IPS-18a (cell line): Measurements from ENCODE around the gene KCTD19.

Experiments
- H3K27ac ChIP-seq: one replicate; pipeline ENCODE4 v1.5.1; 2013; ENCODE audit warnings: low read length
- H3K27me3 ChIP-seq: one replicate; pipeline ENCODE4 v1.6.1; 2013; ENCODE audit warnings: mild to moderate bottlenecking, low read length; ENCODE audit not compliant: control insufficient read depth, insufficient read depth
- H3K36me3 ChIP-seq: one replicate; pipeline ENCODE4 v1.6.1; 2013; ENCODE audit warnings: low read depth, low read length; ENCODE audit not compliant: control insufficient read depth
- H3K4me1 ChIP-seq: one replicate; pipeline ENCODE4 v1.6.1; 2013; ENCODE audit warnings: low read depth, low read length; ENCODE audit not compliant: control insufficient read depth
- H3K4me3 ChIP-seq: one replicate; pipeline ENCODE4 v1.5.1; 2013; ENCODE audit warnings: low read length
- H3K9ac ChIP-seq: one replicate; pipeline ENCODE4 v1.6.1; 2013; ENCODE audit warnings: mild to moderate bottlenecking, low read length, moderate library complexity
- H3K9me3 ChIP-seq: one replicate; pipeline ENCODE4 v1.6.1; 2013; ENCODE audit warnings: low read depth, low read length; ENCODE audit not compliant: control insufficient read depth

The KCTD19 gene

DNA sequence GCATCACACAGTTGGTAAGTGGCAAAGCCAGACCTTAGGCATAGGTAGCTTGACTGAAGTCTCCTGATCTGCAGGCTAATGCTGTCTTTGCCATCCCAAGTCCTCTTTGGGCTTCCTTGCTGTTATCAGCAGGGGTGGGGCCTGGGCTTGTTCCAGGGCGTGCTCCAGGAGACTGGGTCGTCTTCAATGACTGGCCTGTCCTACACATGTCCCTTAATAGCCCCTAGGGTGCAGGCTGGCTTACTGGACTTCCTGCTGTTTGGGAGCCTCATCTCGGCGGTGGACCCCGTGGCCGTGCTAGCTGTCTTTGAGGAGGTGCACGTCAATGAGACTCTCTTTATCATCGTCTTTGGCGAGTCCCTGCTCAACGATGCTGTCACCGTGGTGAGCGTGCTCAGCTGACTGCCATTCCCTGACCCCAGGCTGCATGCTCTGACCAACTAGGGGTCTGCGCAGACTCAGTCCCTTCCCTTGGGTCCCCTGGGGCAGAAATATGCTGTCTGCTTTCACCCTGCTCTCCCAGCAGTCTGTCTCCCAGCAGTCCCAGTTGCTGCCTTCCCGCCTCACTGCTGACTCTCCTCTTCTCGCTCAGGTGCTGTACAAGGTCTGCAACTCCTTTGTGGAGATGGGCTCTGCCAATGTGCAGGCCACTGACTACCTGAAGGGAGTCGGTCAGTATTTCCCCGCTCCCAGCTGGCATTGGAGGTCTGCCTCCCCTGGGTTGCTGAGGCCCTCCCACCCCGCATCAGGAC is 71.6 kb downstream of the KCTD19 start:
- Histone ChIP-seq H3K4me3 (no peak overlapping the region), H3K9me3 (no peaks in the 10 kb centered on the region), H3K9ac (no peak overlapping the region), H3K27ac (no peak overlapping the region), H3K36me3 (no peaks in the 10 kb centered on the region), H3K4me1 (peaks cover under 1% of the 10 kb centered on the region), H3K27me3 (peaks cover 11% of the 10 kb centered on the region)

DNA sequence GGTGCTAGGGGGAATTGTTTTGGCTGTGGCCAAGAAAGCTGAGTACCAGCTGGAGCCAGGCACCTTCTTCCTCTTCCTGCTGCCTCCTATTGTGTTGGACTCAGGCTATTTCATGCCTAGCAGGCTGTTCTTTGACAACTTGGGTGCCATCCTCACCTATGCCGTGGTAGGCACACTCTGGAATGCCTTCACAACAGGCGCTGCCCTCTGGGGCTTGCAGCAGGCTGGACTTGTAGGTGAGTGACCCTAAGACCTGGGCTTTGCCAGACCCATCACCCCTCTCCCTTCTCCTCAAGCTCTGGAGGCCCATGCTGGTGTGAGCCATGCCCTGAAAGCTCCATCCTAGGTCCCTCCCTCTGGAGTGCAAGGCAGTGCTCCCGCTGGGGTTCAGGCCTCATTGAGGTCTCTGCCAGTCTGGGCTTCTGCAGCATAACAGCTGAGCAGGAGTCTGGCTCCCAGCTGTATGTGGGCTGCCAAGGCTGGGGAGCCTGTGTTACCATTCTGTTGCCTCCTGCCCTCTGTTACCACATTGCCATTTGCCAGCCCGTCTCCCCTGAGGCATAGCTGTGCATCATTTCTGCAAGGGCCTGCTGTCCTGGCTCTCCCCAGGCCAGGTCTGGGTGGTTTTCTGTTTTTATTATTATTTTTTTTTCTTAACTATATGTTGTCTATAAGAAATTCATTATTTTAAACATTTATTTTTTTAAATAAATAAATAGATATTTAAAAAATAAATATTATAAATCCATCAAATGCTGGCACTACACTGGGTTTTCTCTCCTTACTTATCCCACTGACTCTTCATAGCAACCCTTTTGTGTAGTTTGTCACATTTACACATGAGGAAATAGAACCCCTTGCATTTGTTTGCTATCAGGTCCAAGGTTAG is 73.7 kb downstream of the KCTD19 start:
- Histone ChIP-seq H3K9ac (no peak overlapping the region), H3K27me3 (peaks cover 27% of the 10 kb centered on the region), H3K27ac (no peak overlapping the region), H3K36me3 (no peaks in the 10 kb centered on the region), H3K4me3 (no peak overlapping the region), H3K4me1 (peaks cover 11% of the 10 kb centered on the region), H3K9me3 (no peaks in the 10 kb centered on the region)

DNA sequence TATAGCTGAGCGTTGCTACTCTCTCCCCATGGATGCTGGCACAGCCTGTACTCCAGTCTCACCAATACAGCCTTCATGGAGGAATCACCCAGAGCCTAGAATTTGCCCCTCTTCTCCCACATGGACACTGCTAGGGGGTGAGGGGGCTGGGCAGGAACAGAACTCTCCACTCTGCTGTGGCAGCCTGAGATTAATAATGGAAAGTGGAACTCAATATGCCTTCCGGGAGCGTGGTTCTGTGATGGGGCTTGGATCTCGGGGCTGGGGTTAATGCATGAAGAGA is 76.6 kb downstream of the KCTD19 start:
- Histone ChIP-seq H3K4me1 (peaks cover 23% of the 10 kb centered on the region), H3K9ac (no peak overlapping the region), H3K9me3 (no peaks in the 10 kb centered on the region), H3K4me3 (peak overlapping the region; percentile 76), H3K27me3 (peaks cover 30% of the 10 kb centered on the region), H3K36me3 (no peaks in the 10 kb centered on the region), H3K27ac (no peak overlapping the region)

DNA sequence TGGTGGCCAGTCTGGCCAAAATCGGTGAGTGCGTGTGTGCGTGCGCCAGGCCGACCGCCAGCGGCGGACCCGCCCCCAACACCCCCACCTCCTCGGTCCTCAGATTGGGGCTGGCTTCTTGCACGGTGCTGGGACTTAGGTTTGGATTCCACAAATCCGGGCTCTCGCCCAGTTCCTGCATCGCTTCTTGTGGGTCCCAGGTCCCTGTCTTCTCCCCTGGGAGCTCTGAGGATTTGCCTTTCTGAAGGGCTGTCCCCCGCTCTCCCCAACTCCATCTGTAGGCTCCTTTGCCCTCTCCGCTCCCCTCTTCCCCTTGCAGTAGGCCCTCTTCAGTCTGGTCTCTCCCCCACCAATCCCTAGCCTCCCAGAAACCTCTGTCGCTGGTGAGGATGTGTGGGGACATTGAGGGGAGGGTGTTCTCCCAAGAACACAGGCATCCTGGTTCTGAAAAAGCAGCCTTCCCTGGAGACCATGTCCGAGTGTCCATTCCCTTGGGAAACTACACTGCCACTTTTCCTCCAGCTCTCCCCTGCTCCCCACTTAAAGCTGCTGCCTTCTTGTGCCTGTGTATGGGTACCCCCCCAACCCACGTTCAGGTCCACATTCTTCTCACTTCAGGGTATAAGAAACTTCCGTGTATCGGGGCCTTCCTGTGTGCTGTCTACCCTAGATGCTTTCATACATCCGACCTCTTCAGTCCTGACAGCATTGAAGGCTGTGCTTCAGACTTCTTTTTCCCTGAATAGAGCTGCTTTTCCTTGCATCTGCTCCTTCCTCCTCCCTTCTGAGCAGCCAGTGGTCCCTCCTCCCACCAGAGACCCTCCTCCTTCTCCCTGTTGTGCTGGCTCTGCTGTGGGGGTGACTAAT is 77.1 kb downstream of the KCTD19 start:
- peaks cover 24% of the 10 kb centered on the region for H3K4me1 ChIP-seq
- no peak overlapping the region for H3K27ac ChIP-seq
- H3K36me3 ChIP-seq, result no peaks in the 10 kb centered on the region
- H3K27me3 ChIP-seq, result peaks cover 30% of the 10 kb centered on the region
- no peaks in the 10 kb centered on the region for H3K9me3 ChIP-seq
- peak overlapping the region; percentile 76 for H3K4me3 ChIP-seq
- no peak overlapping the region for H3K9ac ChIP-seq

DNA sequence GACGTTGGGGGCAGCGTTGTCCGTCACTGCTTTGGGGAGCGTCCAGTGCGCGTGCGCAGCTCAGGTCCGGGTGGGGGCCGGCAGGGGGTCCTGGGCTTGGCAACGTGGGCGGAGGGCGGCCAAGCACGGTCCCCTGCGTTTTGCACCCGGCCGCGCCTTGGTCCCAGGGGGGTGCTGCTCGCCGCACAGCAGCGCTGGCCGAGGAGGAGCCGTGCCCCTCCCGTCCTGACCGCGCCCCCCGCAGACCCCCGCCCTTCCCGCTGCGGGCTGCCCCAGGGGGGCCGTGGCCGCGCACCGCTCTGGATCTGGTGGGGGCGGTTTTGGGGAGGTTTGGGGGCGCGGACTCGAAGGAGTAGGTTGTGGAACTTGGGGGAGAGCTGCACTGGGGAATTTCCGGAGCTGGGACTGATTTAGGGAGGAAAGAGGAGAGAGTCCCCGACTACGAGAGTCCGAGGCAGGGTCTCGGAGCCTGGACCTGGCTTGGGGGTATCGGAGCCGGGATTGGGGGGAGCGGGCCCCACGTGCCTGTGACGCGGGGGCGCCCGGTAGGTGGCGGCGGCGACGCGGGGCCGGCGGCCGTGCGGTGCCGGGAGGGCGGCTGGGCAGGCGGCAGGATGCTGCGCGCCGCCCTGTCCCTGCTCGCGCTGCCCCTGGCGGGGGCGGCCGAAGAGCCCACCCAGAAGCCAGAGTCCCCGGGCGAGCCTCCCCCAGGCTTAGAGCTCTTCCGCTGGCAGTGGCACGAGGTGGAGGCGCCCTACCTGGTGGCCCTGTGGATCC is 78.0 kb downstream of the KCTD19 start, which contains the start of gene SLC9A5:
TSS of gene SLC9A5 (plus strand) at position 579 of the 777 bp plus-strand sequence. CDS start at position 615, 36 bp downstream.
- peaks cover 24% of the 10 kb centered on the region for H3K4me1 ChIP-seq
- H3K36me3 ChIP-seq, result no peaks in the 10 kb centered on the region
- no peak within 1 kb of the TSS for H3K27ac ChIP-seq
- no peaks in the 10 kb centered on the region for H3K9me3 ChIP-seq
- H3K27me3 ChIP-seq, result peaks cover 30% of the 10 kb centered on the region
- peak within 1 kb of the TSS; percentile 46 for H3K9ac ChIP-seq
- peak within 1 kb of the TSS; percentile 76 for H3K4me3 ChIP-seq

DNA sequence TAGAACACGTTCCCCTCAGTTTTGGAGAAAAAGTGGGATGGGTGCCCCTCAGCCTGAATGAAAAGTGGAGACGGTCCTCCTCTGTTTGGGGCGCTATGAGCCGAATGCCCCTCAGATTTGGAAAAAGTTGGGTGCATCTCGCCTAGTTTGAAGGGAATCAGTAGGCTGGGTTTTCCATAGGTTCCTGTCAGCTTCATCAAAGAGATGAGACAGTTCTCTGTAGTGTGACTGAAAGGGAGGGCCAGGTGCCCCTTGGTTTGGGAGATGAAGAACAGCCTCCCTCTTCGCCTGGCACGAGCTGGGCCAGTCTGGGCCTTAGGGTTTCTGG is 78.5 kb downstream of the KCTD19 start:
- H3K9me3 ChIP-seq, result no peaks in the 10 kb centered on the region
- no peak overlapping the region for H3K27ac ChIP-seq
- no peaks in the 10 kb centered on the region for H3K36me3 ChIP-seq
- H3K9ac ChIP-seq, result no peak overlapping the region
- peaks cover 24% of the 10 kb centered on the region for H3K4me1 ChIP-seq
- H3K27me3 ChIP-seq, result peaks cover 30% of the 10 kb centered on the region
- peak overlapping the region; percentile 76 for H3K4me3 ChIP-seq

DNA sequence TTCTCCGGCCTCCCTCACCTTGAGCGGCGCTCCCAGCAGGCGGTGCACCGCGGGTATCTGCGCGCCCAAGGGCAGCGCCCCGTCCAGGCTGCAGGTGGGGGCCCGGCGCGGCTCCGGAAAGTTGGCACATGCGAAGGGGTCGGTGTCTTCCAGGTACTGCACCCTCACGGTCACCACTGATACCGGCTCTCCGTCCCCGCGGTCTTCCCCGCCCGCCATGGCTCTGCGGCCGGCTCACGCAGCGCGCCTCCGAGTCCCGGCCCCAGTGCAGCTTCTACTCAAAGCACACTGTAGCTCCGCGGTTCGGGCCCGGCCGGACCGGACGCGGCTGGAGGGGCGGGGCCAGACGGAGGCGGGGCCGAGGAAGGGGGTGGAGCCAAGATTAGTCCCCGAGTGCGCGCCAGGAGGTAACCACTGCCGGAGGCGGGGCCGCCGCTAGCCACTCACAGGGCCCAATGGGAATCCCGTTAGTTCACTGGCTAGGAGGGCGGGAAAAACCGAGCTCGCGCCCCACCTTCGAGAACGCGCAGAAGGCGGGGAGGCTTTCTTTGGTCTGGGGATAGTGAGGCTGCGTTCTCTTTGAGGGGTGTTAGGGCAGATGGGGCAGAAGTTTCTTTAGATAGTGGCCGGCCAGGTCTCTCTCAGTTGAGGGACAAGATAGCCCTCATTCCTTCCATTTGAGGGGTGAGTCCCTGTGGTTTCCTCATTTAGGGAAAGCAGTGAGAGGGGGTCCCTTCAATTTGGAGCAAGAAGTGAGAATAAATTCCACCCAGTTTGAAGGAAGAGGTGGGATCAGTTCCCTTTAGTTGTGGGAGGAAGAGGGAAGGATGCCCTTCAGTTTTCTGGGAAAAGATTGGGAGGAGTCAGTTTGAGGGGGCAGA is 79.1 kb downstream of the KCTD19 start, which contains the start of gene FHOD1:
TSS of gene FHOD1 (minus strand) at position 290 of the 881 bp plus-strand sequence. CDS start at position 219, 71 bp downstream.
- no peaks in the 10 kb centered on the region for H3K9me3 ChIP-seq

DNA sequence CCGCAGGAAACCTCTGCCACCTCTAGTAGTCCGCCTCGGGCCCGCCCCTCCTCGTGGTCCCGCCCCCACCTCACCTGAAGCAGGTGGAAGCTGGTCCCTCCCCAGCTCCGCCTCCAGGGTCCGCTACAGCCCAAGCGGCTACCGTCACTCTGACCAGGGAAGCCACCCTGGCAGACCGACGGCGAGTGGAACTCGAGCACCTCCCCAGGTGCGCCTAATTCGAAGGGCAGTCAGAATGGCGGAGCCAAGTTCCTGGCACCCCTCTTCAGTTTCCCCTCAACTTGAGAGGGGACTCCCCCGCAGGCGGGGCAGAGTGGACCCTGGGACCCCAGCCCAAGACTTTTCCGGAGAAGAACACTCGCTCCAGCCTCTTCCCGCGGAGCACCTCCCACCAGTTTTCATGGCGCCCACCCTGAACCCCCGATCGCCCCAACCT is 79.8 kb downstream of the KCTD19 start:
- Histone ChIP-seq H3K4me3 (peak overlapping the region; percentile 76), H3K27me3 (peaks cover 30% of the 10 kb centered on the region), H3K9me3 (no peaks in the 10 kb centered on the region), H3K27ac (no peak overlapping the region), H3K36me3 (no peaks in the 10 kb centered on the region), H3K4me1 (peaks cover 24% of the 10 kb centered on the region), H3K9ac (peak overlapping the region; percentile 62)

More for the DNA sequence above, 79.1 kb downstream of the KCTD19 start, which contains the start of gene FHOD1:
- Histone ChIP-seq H3K27ac (peak within 1 kb of the TSS; percentile 28), H3K27me3 (peaks cover 30% of the 10 kb centered on the region), H3K36me3 (no peaks in the 10 kb centered on the region), H3K4me1 (peaks cover 24% of the 10 kb centered on the region), H3K4me3 (peak within 1 kb of the TSS; percentile 76), H3K9ac (peak within 1 kb of the TSS; percentile 62)

DNA sequence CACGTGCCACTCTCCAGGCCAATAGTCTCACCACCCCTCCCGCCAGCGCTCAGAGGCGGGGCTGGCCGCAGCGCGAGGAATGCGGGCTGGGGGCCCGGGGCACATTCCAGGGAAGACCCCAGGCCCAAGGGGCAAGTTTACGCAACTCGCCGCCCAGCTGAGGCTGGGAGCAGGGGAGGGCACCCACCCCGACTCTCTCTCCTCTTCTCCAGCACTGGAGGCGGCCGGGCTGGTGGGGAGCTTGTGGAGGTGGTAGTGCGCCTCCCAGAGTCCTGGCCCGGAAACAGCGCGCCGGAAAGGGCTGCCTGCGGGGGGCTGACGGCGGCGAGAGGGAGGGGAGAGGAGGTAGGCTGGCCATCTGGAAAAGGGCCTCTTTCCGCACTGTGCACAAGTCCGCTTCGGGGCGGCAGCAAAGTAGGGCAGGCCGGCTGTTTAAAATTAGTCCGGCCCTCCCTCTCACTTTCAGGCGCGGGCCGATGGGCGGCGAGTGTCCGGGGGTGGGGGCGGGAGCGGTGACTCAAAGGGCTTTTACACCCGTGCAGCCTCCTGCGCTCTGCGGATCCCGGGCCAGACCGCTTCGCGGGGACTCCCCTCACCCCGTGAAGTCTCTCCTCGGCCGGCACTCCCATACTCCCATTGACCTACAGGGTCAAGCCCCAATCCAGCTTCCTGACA is 80.3 kb downstream of the KCTD19 start:
- Histone ChIP-seq H3K27me3 (peaks cover 30% of the 10 kb centered on the region), H3K27ac (peak overlapping the region; percentile 28), H3K9ac (peak overlapping the region; percentile 62), H3K4me3 (peak overlapping the region; percentile 76), H3K4me1 (peaks cover 30% of the 10 kb centered on the region), H3K9me3 (no peaks in the 10 kb centered on the region), H3K36me3 (no peaks in the 10 kb centered on the region)
